HG03342 (cell line): ENCODE data around the gene USF1.
"Not testable (repeated sequence)": the region's sequence is repeated elsewhere in the genome, so short reads cannot be mapped to it uniquely, and the experiment has no call there.

ENCODE experiments used
- ATAC-seq: cut with Tn5 transposase; IDR thresholded peaks from one replicate; pipeline ENCODE4 v1.9.1; 2021; ENCODE audit warnings: mild to moderate bottlenecking, moderate library complexity; ENCODE audit not compliant: unreplicated experiment

USF1 gene

GRCh38 chr1:161019751-161020495, 25.9 kb downstream of the USF1 start:
- no peak for ATAC-seq

GRCh38 chr1:161019111-161019660, 26.6 kb downstream of the USF1 start:
- ATAC-seq: not testable (repeated sequence)

GRCh38 chr1:161018631-161018930, 27.2 kb downstream of the USF1 start:
- ATAC-seq: no peak

- ATAC-seq: no peak
These were observed 27.8 kb downstream of the USF1 start for GRCh38 chr1:161017756-161018630.

GRCh38 chr1:161017181-161017580, 28.6 kb downstream of the USF1 start:
- ATAC-seq: not testable (repeated sequence)

GRCh38 chr1:161016683-161017082, 29.1 kb downstream of the USF1 start:
- ATAC-seq: not testable (repeated sequence)

- ATAC-seq: peak; percentile 78
These were observed 32.1 kb downstream of the USF1 start for GRCh38 chr1:161013488-161014230.

GRCh38 chr1:161013131-161013487, 32.7 kb downstream of the USF1 start:
- no peak for ATAC-seq

- ATAC-seq: no peak
These were observed 33.4 kb downstream of the USF1 start for GRCh38 chr1:161012420-161012819.

- no peak for ATAC-seq
These were observed 36.1 kb downstream of the USF1 start for GRCh38 chr1:161009602-161010211.

- no peak for ATAC-seq
These were observed 36.8 kb downstream of the USF1 start for GRCh38 chr1:161008869-161009510.

- ATAC-seq: no peak
These were observed 38.4 kb downstream of the USF1 start for GRCh38 chr1:161007369-161007768.

GRCh38 chr1:161006563-161006962, 39.2 kb downstream of the USF1 start:
- ATAC-seq: no peak

GRCh38 chr1:161001525-161001924, 44.3 kb downstream of the USF1 start:
- no peak for ATAC-seq

GRCh38 chr1:161000736-161001480, 44.9 kb downstream of the USF1 start:
- no peak for ATAC-seq

- ATAC-seq: no peak
These were observed 46.4 kb downstream of the USF1 start for GRCh38 chr1:160999376-160999775.

- no peak for ATAC-seq
These were observed 48.3 kb downstream of the USF1 start for GRCh38 chr1:160997323-160998038.

GRCh38 chr1:160996178-160996577, 49.6 kb downstream of the USF1 start:
- no peak for ATAC-seq
